Measurements from ENCODE around the gene SVIL.

- TF ChIP-seq ZNF274 (IDR thresholded peaks at IDR 0.05; ENCODE audit: low read depth, low read length) (no peak), YY1 (IDR thresholded peaks at IDR 0.05; ENCODE audit: insufficient read depth, insufficient read length) (no peak), SUZ12 (IDR thresholded peaks at IDR 0.05; ENCODE audit: extremely low read depth, insufficient read depth, insufficient read length) (no peak)
These were observed 45.3 kb upstream of the SVIL start for GRCh38 chr10:29680091-29680490.
